Astrocyte of the cerebellum (primary cell): ENCODE data around the gene KIF5C.

ENCODE experiments used
- DNase-seq: peaks from one replicate; pipeline ENCODE4 v3.0.0-alpha.2; 2011; ENCODE audit warnings: low read depth
- H3K4me3 ChIP-seq: 2 replicates; pipeline ENCODE4 v1.5.1; 2011; ENCODE audit warnings: mild to moderate bottlenecking, low read depth, low read length, moderate library complexity
- CTCF ChIP-seq: IDR thresholded peaks from 2 replicates; pipeline ENCODE4 v1.5.1; 2012; ENCODE audit warnings: low read length, low read depth, moderate library complexity, mild to moderate bottlenecking; ENCODE audit errors: missing control alignments
- in situ Hi-C: cut with HindIII; loops from 2 replicates; pipeline ENCODE4 v1.10.0; 2017; ENCODE audit warnings: low sequenced_read_pairs

KIF5C gene

GRCh38 chr2:148990968-148991367 is 115.9 kb downstream of the KIF5C start:
- DNase-seq: no peak
- no peak overlapping the region for H3K4me3 ChIP-seq
- in situ Hi-C loops: loop anchor here (25.0 kb wide), 1 partner anchor 1004 kb away; no protein-coding TSS in a partner anchor
- no peak for TF ChIP-seq CTCF

- in situ Hi-C loops: loop anchor here (25.0 kb wide), 1 partner anchor 1005 kb away; no protein-coding TSS in a partner anchor
- no peak for DNase-seq
- no peak overlapping the region for H3K4me3 ChIP-seq
- TF ChIP-seq CTCF: no peak
Observed at GRCh38 chr2:148992448-148992847, 117.4 kb downstream of the KIF5C start.

GRCh38 chr2:148993351-148993750 is 118.3 kb downstream of the KIF5C start:
- no peak for TF ChIP-seq CTCF
- no peak for DNase-seq
- in situ Hi-C loops: loop anchor here (25.0 kb wide), 1 partner anchor 1006 kb away; no protein-coding TSS in a partner anchor
- no peak overlapping the region for H3K4me3 ChIP-seq

GRCh38 chr2:148994341-148994740 is 119.3 kb downstream of the KIF5C start:
- no peak overlapping the region for H3K4me3 ChIP-seq
- in situ Hi-C loops: loop anchor here (25.0 kb wide), 1 partner anchor 1007 kb away; no protein-coding TSS in a partner anchor
- no peak for TF ChIP-seq CTCF
- no peak for DNase-seq

GRCh38 chr2:148996805-148997204 is 121.8 kb downstream of the KIF5C start:
- in situ Hi-C loops: loop anchor here (25.0 kb wide), 1 partner anchor 1010 kb away; no protein-coding TSS in a partner anchor
- no peak for TF ChIP-seq CTCF

GRCh38 chr2:148998165-148998830 is 123.3 kb downstream of the KIF5C start:
- DNase-seq: no peak
- H3K4me3 ChIP-seq: no peak overlapping the region
- no peak for TF ChIP-seq CTCF
- in situ Hi-C loops: loop anchor here (25.0 kb wide), 1 partner anchor 1011 kb away; no protein-coding TSS in a partner anchor

More at GRCh38 chr2:148996805-148997204, 121.8 kb downstream of the KIF5C start:
- no peak overlapping the region for H3K4me3 ChIP-seq
- no peak for DNase-seq
